HG03442 (cell line): ENCODE results near the gene SDHAF1.
"Not testable (repeated sequence)": the region's sequence is repeated elsewhere in the genome, so short reads cannot be mapped to it uniquely, and the experiment has no call there.

Experiments used
- ATAC-seq: cut with Tn5 transposase; IDR thresholded peaks from one replicate; pipeline ENCODE4 v1.9.1; 2021; ENCODE audit warnings: mild to moderate bottlenecking, moderate library complexity; ENCODE audit not compliant: unreplicated experiment

The SDHAF1 gene

DNA sequence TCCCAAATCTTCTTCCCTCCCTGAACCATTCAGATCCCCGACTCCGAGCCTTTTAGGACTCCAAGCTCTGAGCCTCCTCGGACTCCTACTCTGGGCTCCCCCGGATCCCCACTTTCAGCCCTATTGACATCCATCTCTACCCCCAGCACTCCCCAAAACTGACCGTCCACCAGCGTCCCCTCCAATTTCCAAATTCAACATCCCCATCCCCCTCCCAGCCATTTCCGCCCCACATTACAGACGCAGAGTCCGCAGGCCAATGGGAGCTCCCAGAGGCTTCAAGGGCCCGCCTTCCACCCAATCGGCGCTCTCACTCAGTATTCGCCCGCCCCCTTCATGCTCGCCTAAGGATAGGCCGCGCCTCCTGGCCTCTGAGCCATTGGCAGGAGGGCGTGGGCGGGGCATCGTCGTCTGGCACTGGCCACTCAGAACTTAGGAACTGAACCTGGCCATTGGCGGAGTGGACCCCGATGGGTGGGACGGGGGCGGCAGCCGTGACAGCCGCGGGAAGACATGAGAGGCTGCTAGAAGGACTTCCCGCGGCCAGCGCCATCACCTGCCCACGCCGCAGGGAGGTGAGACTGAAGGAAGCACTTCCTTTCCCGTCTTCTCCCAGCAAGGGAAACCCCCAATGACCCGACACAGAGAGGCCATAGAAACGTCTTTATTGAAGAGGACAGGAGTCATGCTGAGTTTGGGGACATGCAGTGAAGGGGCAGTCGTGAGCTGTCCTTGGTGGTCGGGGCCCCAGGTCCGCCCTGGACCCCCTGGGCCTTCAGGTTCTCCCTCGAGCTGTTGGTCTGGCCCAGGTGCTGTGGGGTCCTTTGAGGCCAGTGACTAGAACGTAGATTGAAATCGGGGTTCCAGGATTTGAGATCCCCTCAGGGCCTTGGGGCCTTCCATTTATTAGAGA lies 19.3 kb downstream of the SDHAF1 start, which contains the start of gene ALKBH6:
ALKBH6 (minus strand) TSS at position 202 of the 913 bp plus-strand sequence. CDS start 816 bp downstream, outside the sequence.
- ATAC-seq, result peak; percentile 97

DNA sequence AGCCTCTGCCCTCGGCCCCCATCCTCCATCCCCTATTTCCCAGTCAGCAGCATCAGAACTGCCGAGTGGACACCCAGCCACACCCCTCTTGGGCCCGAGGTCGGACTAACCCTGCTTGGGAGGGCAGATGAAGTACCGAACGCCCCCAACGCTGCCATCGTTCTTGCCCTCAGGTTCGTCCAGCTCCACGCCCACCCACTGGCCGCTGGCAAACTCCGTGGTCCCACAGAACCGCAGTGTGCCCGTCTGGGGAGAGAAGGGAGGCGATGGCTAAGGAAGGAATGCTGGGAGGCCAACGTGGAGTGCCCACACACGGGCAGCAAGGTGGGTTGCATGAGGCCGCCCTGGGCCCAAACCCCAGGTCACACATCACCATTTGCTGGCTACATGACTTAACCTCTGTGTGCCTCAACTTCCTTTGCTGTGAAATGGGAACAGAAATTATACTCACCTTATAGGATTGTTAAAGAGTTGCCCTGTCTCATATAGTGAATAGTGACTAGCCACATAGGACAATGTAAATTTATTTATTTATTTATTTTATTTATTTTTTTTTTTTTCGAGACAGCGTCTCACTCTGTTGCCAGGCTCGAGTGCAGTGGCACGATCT lies 24.2 kb downstream of the SDHAF1 start:
- no peak for ATAC-seq

DNA sequence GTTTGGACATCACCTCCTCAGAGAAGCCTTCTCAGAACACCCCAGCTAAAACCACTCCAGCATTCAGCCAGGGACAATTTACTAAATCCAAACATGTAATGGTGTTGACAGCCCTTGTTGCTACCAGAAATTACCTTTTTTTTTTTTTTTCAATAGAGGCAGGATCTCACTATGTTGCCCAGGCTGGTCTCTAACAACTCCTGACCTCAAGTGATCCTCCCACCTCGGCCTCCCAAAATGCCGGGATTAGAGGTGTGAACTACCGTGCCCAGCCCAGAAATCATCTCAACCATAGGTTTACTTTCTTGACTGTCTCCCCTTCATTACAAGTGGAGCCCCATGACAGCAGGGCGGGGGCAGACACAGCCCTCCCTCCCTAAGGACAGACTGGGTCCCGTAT lies 28.4 kb downstream of the SDHAF1 start:
- no peak for ATAC-seq

- no peak for ATAC-seq
Observed at GRCh38 chr19:36025541-36025940, 30.6 kb downstream of the SDHAF1 start.

- no peak for ATAC-seq
Observed at GRCh38 chr19:36026091-36026876, 31.3 kb downstream of the SDHAF1 start.

- ATAC-seq, result no peak
Observed at GRCh38 chr19:36027696-36028095, 32.7 kb downstream of the SDHAF1 start.

- no peak for ATAC-seq
Observed at GRCh38 chr19:36028313-36029041, 33.5 kb downstream of the SDHAF1 start.

- ATAC-seq, result no peak
Observed at GRCh38 chr19:36030264-36031148, 35.5 kb downstream of the SDHAF1 start.

GRCh38 chr19:36031308-36031707 lies 36.3 kb downstream of the SDHAF1 start:
- no peak for ATAC-seq

DNA sequence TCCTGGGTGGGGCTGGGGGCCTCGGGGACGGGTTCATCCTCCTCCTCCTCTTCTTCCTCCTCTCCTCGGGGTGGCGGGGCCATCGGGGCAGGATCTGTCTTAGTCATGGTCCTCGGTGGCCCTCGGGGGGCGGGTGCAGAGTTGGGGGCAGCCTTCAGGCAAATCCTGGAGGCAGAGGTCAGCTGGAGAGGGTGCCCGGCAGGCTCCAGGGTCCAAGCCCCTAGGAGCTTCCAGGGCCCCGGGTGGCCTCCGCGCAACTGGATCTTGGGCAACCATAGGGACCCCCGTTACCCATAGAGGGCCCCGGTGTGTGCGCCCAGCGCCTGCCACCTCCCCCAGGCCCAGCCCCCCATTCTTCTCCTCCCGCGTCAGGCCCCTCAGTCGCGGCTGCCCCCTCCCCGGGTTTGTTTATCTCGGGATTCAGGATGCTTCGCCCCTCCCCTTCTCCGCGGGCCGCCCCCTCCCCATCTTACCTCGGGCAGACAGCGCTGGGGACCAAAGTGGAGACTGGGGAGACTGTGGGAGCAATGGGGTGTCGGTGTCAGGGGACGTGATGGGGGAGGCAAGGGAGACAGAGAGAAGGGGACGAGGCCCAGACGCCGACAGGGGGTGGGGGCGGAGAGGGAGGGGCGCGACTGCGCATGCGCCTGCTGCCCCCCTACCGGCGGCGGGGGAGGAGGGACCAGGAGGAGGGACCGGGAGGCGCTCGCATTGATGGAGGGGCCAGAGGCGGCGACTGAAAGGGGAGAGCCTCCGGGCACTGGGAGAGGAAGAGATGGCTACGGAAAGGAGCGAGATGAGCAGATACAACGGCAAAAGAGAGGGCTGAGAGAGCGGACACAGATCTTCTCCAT lies 37.5 kb downstream of the SDHAF1 start, which contains the start of gene CLIP3:
CLIP3 (minus strand) TSS at position 623 of the 854 bp plus-strand sequence; CDS start at position 107, 516 bp downstream.
- ATAC-seq, result no peak

GRCh38 chr19:36040495-36040894 lies 45.5 kb downstream of the SDHAF1 start:
- ATAC-seq, result no peak

DNA sequence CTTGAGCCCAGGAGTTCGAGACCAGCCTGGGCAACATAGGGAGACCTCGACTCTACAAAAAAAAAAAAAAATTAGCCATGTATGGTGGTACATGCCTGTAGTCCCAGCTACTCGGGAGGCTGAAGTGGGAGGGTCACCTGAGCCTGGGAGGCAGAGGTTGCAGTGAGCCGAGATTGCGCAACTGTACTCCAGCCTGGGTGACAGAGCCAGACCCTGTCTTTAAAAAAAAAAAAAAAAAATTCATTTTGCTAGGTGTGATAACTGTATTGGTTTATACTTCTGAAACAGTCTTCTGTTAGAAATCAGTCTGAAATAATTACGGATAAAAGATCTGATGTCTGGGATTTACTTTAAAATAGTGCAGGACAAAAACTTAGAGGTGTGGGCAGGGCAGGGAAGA lies 46.1 kb downstream of the SDHAF1 start:
- ATAC-seq, result not testable (repeated sequence)

DNA sequence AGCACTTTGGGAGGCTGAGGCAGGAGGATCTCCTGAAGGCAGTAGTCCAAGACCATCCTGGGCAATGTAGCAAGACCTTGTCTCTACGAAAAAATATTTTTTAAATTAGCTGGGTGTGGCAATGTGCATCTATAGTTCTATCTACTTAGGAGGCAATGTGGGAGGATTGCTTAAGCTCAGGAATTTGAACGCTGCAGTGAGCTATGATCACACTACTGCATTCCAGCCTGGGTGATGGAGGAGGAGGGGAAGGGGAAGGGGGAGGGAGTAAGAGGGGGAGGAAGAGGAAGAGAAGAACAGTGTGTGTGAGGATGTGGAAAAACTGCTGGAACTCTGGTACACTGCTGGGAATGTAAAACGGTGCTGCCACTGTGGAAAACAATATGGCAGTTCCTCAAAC lies 46.8 kb downstream of the SDHAF1 start:
- ATAC-seq, result no peak

DNA sequence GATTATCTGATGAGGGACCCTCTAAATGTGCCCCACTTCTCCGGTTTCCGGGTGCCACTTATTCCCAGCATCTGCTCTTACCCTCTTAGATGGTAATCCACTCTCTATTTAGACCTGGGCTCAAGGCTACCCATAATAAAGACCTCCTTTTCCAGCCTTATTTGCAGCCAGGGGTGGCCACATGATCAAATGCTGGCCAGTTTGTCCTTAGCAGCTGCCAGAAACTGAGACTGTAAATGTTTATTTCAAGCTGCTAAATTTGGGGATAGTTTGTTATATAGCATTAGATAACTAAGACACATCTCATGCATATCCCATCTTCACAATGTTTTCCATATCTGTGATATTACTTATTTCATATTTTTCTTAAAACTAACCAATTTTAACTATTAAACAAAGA lies 49.0 kb downstream of the SDHAF1 start:
- no peak for ATAC-seq
